Anterior cingulate cortex (tissue), 58 donors: ENCODE measurements around the gene ZSWIM3.
"Not testable (repeated sequence)": the region's sequence is repeated elsewhere in the genome, so short reads cannot be mapped to it uniquely, and the experiment has no call there.

Source experiments
- DNase-seq, 58 donors: peaks; one replicate each; lab custom pipeline; 2025; lab: John Stamatoyannopoulos, UW

Gene ZSWIM3

DNA sequence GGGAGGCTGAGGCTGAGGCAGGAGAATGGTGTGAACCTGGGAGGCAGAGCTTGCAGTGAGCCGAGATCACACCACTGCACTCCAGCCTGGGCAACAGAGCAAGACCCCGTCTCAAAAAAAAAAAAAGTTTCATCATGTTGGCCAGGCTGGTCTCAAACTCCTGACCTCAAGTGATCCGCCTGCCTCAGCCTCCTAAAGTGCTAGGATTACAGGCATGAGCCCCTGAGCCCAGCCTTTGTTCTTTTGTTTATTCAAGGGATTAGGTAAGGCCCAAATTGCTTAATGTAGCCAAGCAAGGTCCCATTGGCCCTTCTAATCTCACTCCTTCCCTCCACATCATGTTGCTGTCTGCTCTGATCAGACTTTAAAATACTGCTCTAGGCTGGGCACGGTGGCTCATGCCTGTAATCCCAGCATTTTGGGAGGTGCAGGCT lies 27.7 kb upstream of the ZSWIM3 start:
- not testable (repeated sequence) for DNase-seq

DNA sequence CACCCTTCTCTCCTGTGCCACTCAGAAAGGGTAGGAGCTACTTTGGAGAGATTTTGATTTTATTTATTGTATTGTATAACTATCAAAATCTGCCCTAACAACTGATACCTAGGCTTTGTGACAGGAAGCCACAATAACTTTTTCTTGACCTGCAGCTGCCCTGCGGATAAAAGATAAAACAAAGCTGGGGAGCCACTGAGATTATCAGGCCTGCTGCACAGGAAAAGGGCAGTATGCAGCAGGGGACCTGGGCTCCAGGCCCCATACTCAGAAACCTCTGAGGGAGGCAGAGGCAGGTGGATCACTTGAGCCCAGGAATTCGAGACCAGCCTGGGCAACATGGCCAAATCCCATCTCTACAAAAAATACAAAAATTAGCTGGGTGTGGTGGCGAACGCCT lies 24.8 kb upstream of the ZSWIM3 start:
- no peak for DNase-seq

DNA sequence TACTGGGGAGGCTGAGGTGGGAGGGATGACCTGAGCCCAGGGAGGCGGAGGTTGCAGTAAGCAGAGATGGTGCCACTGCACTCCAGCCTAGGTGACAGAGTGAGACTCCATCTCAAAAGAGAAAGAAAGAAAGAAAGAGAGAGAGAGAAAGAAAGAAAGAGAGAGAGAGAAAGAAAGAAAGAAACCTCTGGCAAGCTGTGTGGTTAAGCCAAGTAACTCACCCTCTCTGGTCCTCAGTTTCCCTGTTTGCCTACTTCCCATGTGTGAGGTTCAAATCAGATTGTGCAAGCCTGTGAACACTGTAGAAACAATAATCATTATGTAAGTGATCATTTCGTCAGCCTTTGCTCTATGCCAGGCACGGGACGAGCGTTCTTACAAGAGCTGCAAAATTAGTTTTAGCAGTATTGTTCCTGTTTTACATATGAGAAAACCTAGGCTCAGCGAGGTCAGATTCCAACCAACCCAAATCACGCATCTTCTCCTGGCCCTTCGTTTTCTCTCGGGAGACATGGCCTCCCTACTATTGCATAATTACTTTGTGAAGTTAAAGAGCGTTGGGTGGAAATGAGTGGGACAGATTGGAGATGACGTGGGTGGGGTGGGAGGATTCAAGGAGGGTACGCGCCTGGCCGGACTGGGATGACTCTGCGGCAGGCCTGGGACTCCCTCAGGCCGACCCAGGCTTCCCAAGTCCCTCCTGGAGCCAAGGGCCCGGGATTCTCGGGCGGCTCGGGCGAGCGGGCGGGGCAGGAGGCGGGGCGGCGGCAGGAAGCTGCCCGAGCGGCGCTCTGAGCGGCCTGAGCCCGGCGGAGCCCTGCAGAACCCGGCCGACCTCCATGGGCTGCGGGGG lies 24.2 kb upstream of the ZSWIM3 start, which contains the start of gene SNX21:
SNX21 (plus strand) TSS at position 770 of the 853 bp plus-strand sequence. CDS start 121 bp downstream, outside the sequence.
- peak in 52 of 58 donors; percentile 24 to 78 (median 67) for DNase-seq

DNA sequence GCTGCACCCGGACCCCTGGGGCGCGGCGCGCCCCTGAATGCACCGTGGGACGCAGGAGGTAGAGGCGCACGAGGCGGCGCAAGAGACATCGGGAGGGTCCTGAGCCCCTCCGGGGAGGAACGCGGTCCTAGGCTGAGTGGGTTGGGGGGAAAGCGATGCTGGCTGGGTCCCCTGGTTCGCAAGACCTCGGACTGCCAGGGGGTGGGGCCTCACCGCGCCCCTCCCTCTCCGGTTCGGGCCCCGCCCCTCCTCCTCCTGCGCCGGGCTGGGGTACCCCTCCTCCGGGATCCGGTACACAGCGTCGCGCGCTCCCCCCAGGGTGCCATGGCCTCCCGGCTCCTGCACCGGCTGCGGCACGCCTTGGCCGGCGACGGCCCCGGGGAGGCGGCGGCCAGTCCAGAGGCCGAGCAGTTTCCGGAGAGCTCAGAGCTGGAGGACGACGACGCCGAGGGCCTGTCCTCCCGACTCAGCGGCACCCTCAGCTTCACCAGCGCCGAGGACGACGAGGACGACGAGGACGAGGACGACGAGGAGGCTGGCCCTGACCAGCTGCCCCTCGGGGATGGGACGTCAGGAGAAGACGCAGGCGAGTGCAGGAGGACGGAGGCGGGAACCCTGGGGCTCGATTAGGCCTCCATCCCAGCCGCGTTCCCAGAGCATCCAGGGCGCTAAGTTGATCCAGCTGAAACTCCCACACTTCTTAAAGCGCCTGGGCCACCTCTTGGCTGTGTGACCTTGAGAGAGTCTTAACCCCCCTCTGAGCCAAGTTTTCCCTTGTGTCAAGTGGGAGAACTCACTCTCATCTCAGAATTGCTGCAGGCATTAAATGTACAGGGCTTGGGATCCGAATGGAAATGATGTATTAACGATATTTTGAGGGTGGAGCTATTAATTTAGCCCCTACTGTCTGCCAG lies 23.3 kb upstream of the ZSWIM3 start:
- DNase-seq: peak in 54 of 58 donors; percentile 25 to 80 (median 70)

DNA sequence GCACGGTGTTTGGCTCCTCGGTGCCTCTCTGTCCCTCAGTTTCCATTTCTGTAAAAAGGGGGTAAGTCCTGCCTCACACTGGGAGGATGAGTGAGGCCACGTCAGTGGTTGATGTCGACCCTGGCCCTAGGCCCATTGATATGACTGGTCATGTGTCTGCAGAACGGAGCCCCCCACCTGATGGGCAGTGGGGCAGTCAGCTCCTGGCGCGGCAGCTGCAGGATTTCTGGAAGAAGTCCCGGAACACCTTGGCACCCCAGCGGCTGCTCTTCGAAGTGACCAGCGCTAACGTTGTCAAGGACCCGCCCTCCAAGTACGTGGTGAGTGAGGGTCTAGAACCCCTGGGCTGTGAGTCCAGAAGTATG lies 22.6 kb upstream of the ZSWIM3 start:
- DNase-seq: no peak

DNA sequence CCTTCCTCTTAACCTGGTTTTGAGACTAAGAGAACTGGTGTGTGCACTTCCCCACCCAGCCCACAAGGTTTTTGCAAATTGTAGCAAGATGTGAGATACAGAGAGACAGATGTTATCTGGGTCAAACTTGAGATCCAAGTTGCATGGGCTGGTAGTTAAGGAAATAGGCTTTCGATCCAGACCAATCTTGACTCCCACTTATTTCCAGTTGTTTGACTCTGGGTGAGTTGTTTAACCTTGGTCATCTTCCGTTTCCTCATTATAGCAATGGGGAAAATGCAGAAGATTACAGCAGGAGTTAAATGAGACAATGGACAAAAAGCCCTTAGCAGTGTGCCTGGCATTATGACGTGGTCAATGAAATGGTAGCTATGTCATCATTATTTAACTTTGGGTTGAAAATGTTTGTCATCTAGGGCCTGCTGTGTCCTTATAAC lies 22.1 kb upstream of the ZSWIM3 start:
- DNase-seq: no peak

DNA sequence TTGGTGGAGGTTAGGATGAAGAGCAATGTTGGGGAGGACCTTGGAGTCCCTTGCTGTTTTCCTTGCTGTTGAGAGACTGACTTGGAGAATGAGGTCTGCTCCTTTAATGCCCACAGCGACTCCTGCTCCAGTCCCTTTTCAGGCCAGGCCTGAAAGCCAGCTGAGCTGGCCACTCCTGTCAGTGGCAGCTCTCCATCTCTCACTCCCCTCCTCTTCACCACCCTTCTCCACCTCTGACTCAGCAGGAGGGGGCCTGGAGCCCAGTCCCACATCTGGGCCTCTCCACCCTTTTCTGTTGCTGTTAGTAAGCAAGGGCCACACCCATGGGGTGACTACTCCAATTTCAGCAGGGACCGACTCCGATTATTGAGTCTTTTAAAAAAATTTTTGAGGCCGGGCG lies 21.6 kb upstream of the ZSWIM3 start:
- peak in 2 of 58 donors; percentile 2 to 18 for DNase-seq

DNA sequence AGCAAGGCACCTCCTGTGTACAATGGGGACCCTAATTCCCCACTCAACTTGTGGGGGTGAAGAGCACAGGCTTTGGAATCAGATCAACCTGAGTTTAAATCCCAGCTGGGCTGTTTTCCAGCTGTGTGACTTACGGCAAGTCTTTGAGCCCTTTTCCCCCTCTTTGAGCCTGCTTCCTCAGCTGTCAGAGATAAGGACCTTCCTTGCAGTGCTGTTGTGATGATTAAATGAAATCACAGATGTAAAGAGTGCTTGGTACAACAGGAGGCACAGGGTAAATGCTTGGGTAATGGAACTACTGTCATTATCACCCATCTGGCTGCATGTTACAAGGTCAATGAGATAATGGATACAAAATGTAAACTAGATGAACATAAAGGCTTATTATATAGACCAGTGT lies 20.6 kb upstream of the ZSWIM3 start:
- DNase-seq: no peak

DNA sequence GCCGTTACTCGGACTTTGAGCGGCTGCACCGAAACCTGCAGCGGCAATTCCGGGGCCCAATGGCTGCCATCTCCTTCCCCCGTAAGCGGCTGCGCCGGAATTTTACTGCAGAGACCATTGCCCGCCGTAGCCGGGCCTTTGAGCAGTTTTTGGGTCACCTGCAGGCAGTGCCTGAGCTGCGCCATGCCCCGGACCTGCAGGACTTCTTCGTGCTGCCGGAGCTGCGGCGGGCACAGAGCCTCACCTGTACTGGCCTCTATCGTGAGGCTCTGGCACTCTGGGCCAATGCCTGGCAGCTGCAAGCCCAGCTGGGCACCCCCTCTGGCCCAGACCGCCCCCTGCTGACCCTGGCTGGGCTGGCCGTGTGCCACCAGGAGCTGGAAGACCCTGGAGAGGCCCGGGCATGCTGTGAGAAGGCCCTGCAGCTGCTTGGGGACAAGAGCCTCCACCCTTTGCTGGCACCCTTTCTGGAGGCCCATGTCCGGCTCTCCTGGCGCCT lies 16.7 kb upstream of the ZSWIM3 start:
- no peak for DNase-seq

DNA sequence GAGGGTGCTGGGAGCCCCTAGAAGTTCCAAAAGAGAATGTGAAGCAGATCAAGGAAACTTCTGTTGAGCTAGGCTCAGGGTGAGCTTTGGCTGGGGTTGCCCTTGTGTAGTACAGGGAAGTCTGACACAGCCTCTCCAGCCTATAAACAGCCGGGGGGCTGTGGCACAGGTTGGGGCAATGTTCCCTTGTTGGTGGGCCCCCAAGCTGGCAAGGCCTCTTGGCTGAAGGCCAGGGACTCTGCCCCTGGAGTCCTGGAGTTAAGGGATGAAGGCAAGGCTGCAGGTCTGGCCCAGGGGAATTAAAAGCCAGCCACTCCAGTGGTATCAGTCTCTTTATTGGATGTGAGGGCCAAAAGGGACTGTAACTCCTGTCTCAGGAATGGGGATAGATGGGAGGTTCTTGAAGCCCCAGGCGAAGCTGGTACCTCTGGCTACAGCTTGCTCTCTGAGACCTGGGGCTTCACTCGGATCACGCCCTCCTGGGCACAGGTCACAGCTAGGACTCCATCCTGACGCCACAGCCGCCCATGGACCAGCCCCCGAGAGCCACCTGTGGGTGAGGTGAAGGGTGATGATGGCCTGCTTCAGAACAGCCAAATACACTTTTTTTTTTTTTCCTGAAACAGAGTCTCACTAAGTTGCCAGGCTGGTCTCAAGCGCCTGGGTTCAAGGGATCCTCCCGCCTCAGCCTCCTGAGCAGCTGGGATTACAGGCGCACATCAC lies 15.8 kb upstream of the ZSWIM3 start:
- DNase-seq: no peak

DNA sequence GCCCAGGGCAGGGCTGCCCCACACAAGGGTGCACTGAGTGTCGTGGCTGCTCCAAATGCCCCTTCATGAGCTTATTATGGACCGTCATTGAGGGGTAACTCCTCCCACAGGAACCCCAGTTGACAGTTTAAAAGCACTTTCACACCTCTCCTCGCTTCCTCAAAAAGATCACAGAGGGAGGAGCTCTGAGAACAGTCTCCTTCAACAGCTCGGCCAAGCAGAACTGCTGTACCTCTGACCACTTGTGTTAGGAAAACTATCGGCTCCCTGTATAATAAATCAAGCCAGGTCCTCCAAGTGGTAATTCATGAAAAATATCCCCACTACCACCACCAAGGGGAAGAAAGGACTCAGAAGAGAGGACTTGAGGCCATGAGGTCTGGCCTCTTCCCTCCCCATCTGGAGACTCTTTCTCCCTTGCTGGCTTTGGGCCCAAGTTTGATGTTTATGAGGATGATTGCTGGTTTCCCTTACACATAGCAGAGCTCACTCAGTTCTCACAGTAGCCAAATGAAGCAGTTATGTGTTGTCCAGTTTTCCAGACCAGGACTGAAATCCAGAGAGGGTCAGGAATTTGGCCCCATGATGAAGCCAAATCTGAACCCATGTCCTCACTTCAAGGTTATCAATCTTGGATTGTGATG lies 15.1 kb upstream of the ZSWIM3 start:
- no peak for DNase-seq

DNA sequence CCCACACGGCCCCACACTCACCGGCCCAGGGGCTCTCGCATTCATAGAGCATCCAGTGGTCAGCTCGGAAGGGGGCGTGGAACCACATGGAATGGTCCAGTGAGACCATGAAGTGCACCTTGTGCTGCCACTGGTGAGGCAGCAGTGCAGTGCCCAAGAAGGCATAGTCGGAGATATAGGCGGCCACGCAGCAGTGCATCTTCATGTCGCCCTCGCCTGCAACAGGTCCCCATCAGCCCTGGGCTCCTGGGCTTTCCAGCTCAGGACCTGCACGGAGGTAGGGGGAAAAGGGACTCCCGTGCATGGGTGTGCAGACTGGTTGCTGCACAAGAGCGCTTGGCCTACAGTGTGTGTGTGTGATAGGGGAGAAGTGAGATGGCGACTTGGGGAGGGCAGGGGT lies 13.9 kb upstream of the ZSWIM3 start:
- no peak for DNase-seq

DNA sequence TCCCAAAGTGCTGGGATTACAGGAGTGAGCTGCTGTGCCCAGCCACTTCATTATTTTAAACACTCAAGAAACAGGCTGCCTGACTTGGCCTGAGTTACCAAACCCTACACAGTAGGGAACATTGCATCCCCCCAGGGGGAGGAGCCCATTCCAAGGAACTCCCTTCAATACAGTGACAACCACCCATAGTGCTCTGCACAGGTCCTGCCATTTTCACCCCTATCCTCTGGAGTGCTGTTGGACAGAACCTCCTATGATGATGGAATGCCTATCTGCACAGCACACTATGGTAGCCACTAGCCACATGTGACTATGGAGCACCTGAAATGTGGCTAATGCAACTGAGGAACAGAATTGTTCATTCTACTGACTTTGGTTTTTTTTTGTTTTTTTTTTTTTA lies 12.0 kb upstream of the ZSWIM3 start:
- DNase-seq: no peak

DNA sequence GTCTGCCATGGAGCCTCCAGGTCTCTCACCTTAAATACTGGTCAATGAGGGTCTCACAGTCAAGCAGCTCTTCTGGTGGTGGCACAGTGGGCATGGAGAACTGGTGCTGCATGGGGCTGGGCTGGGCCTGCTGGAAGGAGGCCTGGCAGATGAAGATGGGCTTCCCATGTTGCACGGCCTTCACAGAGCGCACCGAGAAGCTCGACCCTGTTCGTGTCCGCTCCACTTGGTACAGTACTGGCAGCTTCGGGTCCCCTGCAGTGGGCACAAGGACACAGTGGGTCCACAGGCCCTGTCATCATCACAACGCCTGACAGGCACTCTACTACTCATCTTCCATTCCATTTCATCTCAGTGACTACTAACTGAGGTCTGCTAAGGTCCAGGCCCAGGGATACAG lies 9.0 kb upstream of the ZSWIM3 start:
- DNase-seq: no peak

DNA sequence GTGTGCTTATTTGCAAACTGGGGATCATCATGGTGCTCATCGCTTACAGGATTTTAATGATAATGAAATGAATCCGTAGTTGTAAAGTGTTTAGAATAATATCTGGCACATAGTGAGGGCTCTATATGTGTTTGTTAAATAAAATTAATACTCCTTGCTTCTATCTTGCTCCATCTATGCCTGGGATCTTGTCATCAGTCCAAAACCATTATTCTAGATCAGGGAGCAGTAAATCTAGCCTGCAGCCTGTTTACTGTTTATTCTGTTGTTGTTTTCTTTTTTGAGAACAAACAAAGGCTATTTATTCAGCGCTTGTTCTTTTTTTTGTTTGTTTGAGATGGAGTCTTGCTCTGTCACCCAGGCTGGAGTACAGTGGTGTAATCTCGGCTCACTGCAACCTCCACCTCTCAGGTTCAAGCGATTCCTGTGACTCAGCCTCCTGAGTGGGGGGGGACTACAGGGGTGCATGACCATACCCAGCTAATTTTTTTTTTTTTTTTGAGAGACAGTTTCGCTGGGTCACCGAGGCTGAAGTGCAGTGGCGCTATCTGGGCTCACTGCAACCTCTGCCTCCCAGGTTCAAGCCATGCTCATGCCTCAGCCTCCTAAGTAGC lies 8.3 kb upstream of the ZSWIM3 start:
- no peak for DNase-seq

DNA sequence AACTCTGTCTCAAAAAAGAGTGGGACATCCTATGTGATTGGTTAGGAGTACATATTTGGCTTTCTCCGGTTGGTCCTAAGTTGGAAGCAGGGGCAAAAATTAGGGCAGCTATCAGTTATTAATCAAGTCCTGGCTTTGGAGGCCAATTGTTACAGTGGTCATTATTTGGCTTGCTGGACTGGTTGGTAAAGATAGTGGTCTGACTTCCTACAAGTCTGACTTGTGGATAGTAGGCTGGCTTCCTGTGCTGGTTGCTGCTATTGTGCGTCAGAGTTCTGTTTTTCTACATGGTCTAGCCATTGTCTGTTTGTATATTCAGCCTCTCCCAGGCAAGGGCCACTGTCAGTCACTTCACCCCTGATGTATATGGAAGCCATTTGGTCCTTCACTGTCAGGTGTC lies 7.2 kb upstream of the ZSWIM3 start:
- no peak for DNase-seq

DNA sequence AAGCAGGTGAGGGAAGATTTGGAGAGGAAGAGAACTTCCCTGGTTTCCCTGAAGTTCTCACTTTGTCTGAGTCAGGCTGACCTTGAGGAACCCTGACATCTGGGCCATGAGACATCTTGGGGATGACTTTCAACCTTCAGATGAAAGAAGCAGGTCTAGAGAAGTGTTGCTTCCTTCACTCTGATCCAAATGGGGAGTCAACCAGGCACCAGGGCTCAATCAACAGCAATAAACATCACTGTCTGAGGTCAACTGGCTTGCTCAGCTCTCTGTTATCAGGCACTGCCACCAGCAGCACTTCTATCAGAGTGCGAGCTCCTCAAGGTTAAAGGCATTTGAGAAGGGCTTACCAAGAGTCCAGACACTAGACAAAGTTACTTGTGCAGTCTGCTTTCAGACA lies 6.5 kb upstream of the ZSWIM3 start:
- no peak for DNase-seq

DNA sequence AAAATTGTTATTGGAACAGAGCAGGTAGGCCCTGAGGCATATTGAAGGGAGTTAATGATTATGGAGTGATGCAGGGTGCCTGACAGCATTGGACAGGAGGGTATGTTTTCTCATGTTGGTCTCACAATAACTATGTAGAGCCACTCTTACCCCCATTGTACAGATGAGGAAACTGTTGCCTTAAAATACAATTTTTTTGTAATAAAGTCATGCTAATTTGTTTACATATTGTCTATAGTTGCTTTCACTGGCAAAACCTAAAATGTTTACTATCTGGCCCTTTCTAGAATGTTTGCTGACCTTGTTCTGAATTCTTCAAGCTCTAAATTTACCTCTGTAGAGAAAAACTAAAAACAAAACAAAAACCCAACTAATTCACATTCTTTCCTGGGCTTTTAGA lies 5.9 kb upstream of the ZSWIM3 start:
- DNase-seq: no peak

DNA sequence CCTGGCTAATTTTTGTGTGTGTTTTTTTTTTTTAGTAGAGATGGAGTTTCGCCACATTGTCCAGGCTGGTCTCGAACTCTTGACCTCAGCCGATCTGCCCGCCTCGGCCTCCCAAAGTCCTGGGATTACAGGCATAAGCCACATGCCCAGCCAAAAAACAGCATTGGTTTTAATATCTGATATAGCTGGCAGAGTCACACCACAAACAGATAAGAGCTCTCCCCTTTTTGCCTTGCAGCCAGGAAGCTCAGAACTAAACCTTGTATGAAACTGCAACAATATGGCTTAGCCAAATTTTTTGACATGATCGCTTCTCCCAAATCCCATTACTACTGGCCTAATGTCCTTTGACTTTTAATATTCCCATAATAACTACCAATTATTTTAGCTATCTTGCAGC lies 5.1 kb upstream of the ZSWIM3 start:
- no peak for DNase-seq

DNA sequence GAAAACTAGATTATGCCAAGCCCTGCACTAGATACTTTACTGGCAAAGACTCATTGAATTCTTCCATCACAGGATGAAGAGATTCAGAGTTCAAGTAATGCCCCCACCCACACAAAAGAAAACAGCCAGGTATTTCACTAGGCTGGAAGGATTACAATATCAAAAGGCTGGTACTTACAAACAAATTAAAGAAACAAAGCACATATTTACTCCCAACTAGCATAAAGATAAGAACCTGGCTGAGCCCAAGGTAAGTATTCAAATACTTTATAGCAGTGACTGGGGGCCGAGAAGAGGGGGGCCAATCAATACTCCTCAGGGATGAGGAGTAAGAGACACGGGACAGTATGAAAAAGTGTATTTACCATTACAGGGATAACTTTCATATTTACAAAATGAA lies 3.9 kb upstream of the ZSWIM3 start:
- no peak for DNase-seq
